ENCODE results near the gene FUT8. TPM values are rescaled to one million over a fixed set of nuclear protein-coding genes. Genes with fewer than 3 reads are reported as not detected.
"Not testable (repeated sequence)": the region's sequence is repeated elsewhere in the genome, so short reads cannot be mapped to it uniquely, and the experiment has no call there.

FUT8 gene
- total RNA-seq, 6 experiments from 2014 or later = 2.6 to 4.9 (median 3.5) TPM

- Histone ChIP-seq H3K4me1 (no peaks in the 10 kb centered on the region), H3K36me3 (no peaks in the 10 kb centered on the region), H3K9me3 (no peaks in the 10 kb centered on the region), H3K4me3 (no peak overlapping the region), H3K27ac (no peak overlapping the region), H3K27me3 (no peaks in the 10 kb centered on the region)
- DNase-seq = no peak
- WGBS (ENCODE audit: insufficient coverage, low coverage, low lambda C conversion rate, missing lambda C conversion rate) = 98% methylated on average over 5 of the region's 5 CpGs
- TF ChIP-seq POLR2A (IDR thresholded peaks at IDR 0.05) (no peak), CTCF (IDR thresholded peaks at IDR 0.05) (no peak)
- no peak for ATAC-seq
- intact Hi-C loops (cut with DNase I) = no loop called here
These were observed 12.0 kb downstream of the FUT8 start for GRCh38 chr14:65424531-65424930.

GRCh38 chr14:65425885-65426284, 13.4 kb downstream of the FUT8 start:
- 75% methylated on average over 6 of the region's 6 CpGs for WGBS (ENCODE audit: insufficient coverage, low coverage, low lambda C conversion rate, missing lambda C conversion rate)
- H3K27me3 ChIP-seq = no peaks in the 10 kb centered on the region
- no peaks in the 10 kb centered on the region for H3K9me3 ChIP-seq
- ATAC-seq = no peak
- no peaks in the 10 kb centered on the region for H3K36me3 ChIP-seq
- H3K27ac ChIP-seq = no peak overlapping the region
- no peaks in the 10 kb centered on the region for H3K4me1 ChIP-seq
- no peak overlapping the region for H3K4me3 ChIP-seq
- TF ChIP-seq POLR2A (IDR thresholded peaks at IDR 0.05) (no peak), CTCF (IDR thresholded peaks at IDR 0.05) (no peak)
- intact Hi-C loops (cut with DNase I) = no loop called here
- no peak for DNase-seq

- ATAC-seq; H3K27me3 ChIP-seq; H3K27ac ChIP-seq; H3K4me3 ChIP-seq; H3K36me3 ChIP-seq; intact Hi-C loops (cut with DNase I); H3K9me3 ChIP-seq; DNase-seq; H3K4me1 ChIP-seq: not testable (repeated sequence)
- WGBS (ENCODE audit: insufficient coverage, low coverage, low lambda C conversion rate, missing lambda C conversion rate) = 93% methylated on average over 12 of the region's 12 CpGs
These were observed 14.4 kb downstream of the FUT8 start for GRCh38 chr14:65426902-65427301.

- no peak for ATAC-seq
- Histone ChIP-seq H3K9me3 (no peaks in the 10 kb centered on the region), H3K4me1 (no peaks in the 10 kb centered on the region), H3K27ac (no peak overlapping the region), H3K4me3 (no peak overlapping the region), H3K36me3 (no peaks in the 10 kb centered on the region), H3K27me3 (no peaks in the 10 kb centered on the region)
- DNase-seq = no peak
- intact Hi-C loops (cut with DNase I) = no loop called here
- 84% methylated on average over 2 of the region's 2 CpGs for WGBS (ENCODE audit: insufficient coverage, low coverage, low lambda C conversion rate, missing lambda C conversion rate)
- TF ChIP-seq POLR2A (IDR thresholded peaks at IDR 0.05) (no peak), CTCF (IDR thresholded peaks at IDR 0.05) (no peak)
These were observed 16.2 kb downstream of the FUT8 start for GRCh38 chr14:65428691-65429090.

GRCh38 chr14:65429757-65430156, 17.2 kb downstream of the FUT8 start:
- WGBS (ENCODE audit: insufficient coverage, low coverage, low lambda C conversion rate, missing lambda C conversion rate) = 93% methylated on average over 5 of the region's 5 CpGs
- no peaks in the 10 kb centered on the region for H3K27me3 ChIP-seq
- H3K36me3 ChIP-seq = no peaks in the 10 kb centered on the region
- H3K9me3 ChIP-seq = no peaks in the 10 kb centered on the region
- H3K4me3 ChIP-seq = no peak overlapping the region
- no peaks in the 10 kb centered on the region for H3K4me1 ChIP-seq
- intact Hi-C loops (cut with DNase I) = no loop called here
- ATAC-seq (no peak), DNase-seq (no peak)
- TF ChIP-seq POLR2A (IDR thresholded peaks at IDR 0.05) (no peak), CTCF (IDR thresholded peaks at IDR 0.05) (no peak)
- H3K27ac ChIP-seq = no peak overlapping the region
